Vagina (tissue), 2 donors: ENCODE results near the gene TPST1.

Source experiments
- POLR2A ChIP-seq, 2 donors: fragments of 450-650 bp; IDR thresholded peaks; one replicate each; pipeline ENCODE4 v1.6.1; 2017; ENCODE audit warnings: antibody characterized with exemption in 2 of 2, mild to moderate bottlenecking in 2 of 2, moderate library complexity in 2 of 2
- POLR2AphosphoS5 ChIP-seq, 2 donors: sonication (generic); formaldehyde crosslinking; IDR thresholded peaks; one replicate each; pipeline ENCODE4 v1.9.0; 2017; ENCODE audit warnings: antibody characterized with exemption in 2 of 2, mild to moderate bottlenecking in 2 of 2, low read depth in 1 of 2; ENCODE audit not compliant: insufficient read depth in 1 of 2
- TF ChIP-seq, protein P1 (sequence below), 3 experiments: fragments of 450-650 bp in 2 of 3; fragments of 200-600 bp in 1 of 3; sonication (generic) in 1 of 3; IDR thresholded peaks; one replicate each; pipeline ENCODE4 v1.5.1; 2017 to 2019; ENCODE audit warnings: antibody characterized with exemption in 3 of 3, mild to moderate bottlenecking in 2 of 3, moderate library complexity in 2 of 3

DNA sequence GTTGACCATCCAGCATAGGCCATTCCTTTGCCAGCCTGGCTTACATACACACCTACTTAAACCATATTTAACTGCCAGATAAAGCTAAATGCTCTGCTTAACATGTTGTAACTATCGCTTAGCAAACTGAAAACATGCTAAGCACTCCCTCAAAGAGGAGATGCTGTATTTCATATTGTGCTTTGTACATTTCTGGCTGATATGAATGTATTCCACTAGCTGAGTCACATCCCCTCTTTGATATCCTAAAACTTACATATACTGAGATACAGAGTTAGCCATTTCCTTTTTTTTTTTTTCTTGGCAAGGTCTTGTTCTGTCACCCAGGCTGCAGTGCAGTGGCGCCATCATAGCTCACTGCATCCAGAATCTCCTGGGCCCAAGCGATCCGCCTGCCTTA is 99.4 kb downstream of the TPST1 start:
- TF ChIP-seq POLR2AphosphoS5 (IDR thresholded peaks at IDR 0.05; ENCODE audit: insufficient read depth in 1 of 2, low read depth in 1 of 2): no peak
- TF ChIP-seq, protein P1, sequence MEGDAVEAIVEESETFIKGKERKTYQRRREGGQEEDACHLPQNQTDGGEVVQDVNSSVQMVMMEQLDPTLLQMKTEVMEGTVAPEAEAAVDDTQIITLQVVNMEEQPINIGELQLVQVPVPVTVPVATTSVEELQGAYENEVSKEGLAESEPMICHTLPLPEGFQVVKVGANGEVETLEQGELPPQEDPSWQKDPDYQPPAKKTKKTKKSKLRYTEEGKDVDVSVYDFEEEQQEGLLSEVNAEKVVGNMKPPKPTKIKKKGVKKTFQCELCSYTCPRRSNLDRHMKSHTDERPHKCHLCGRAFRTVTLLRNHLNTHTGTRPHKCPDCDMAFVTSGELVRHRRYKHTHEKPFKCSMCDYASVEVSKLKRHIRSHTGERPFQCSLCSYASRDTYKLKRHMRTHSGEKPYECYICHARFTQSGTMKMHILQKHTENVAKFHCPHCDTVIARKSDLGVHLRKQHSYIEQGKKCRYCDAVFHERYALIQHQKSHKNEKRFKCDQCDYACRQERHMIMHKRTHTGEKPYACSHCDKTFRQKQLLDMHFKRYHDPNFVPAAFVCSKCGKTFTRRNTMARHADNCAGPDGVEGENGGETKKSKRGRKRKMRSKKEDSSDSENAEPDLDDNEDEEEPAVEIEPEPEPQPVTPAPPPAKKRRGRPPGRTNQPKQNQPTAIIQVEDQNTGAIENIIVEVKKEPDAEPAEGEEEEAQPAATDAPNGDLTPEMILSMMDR (IDR thresholded peaks at IDR 0.05): no peak
- no peak for TF ChIP-seq POLR2A (IDR thresholded peaks at IDR 0.05)
